ENCODE measurements around the gene NHS.

GRCh38 chrX:17443556-17443955, 68.6 kb downstream of the NHS start:
- TF ChIP-seq CTCF (IDR thresholded peaks at IDR 0.05; ENCODE audit: insufficient read depth, low read length) (no peak), SPI1 (IDR thresholded peaks at IDR 0.05; ENCODE audit: borderline replicate concordance, low read depth) (no peak), POLR2AphosphoS5 (IDR thresholded peaks at IDR 0.05; ENCODE audit: low read depth) (no peak)
